DMS53 treated with DMSO at 0.1 percent for 48 hours (cell line): ENCODE measurements around the gene FZD8.

Experiments used
- DNase-seq: peaks from one replicate; lab custom pipeline; 2025; ENCODE audit not compliant: unreplicated experiment; lab: John Stamatoyannopoulos, UW

The FZD8 gene

DNA sequence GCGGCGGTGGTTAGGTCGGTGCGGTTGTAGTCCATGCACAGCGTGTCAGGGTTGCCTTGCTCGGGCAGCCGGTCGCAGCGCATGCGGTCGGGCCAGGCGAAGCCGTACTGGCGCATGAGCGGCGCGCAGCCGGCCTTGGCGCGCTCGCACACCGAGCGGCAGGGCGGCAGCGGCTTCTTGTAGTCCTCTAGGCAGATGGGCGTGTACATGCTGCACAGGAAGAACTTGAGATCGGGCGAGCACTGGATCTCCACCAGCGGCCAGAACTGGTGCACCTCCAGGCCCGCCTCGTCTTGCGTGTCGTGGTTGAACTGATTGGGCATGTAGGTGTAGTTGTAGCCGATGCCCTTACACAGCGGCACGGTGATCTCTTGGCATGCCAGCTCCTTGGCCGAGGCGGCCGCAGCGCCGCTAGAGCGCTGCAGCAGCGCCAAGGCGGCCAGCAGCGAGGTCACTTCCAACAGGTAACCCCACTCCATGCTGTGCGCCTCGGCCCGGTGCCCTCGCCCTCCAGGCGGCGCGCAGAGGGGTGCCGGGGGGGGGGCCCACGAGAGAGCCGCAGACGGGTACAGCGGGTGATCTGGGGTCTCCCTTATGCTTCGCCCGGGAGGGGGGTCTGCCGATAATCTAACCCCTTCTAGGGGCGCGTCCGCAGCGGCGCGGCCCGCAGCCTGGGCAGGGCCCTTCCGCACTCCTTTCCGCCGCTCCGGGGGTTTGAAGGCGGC, 983 bp downstream of the FZD8 start:
- no peak for DNase-seq

DNA sequence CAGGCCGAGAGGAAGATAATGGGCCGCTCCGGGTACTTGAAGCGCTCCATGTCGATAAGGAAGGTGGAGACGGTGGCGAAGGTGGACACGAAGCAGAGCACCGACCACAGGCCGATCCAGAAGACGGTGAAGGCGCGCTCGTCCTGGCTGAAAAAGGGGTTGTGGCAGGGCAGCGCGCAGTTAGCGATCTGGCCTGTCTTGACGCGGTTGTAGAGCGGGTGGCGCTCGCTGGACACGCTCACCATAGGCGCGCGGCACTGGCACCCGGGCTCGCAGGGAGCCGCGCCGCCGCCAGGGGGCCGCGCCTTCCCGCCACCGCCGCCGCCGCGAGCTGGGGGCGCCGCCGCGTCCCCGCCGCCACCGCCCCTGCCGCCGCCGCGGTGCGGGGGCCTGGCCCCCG, 1.6 kb downstream of the FZD8 start:
- DNase-seq, result no peak

DNA sequence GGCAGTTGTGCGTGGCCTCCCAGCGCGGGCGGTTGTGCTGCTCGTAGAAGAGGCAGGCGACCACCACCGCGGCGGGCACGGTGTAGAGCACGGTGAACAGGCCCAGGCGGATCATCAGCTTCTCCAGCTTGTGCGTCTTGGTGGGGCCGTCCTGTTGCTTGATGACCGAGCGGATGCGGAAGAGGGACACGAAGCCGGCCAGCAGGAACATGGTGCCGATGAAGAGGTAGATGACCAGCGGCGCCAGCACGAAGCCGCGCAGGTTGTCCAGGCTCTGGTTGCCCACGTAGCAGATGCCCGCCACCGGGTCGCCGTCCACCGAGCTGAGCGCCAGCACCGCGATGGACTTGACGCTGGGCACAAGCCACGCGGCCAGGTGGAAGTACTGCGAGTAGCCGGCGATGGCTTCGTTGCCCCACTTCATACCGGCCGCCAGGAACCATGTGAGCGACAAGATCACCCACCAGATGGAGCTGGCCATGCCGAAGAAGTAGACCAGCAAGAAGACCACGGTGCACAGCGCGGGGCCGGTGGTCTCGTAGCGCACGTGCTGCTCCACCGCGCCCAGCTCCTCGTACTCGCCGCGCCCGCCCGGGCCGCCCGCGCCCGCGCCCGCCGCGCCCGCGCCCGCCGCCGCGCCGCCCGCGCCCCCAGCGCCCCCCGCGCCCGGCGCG, 2.2 kb downstream of the FZD8 start:
- DNase-seq, result no peak

DNA sequence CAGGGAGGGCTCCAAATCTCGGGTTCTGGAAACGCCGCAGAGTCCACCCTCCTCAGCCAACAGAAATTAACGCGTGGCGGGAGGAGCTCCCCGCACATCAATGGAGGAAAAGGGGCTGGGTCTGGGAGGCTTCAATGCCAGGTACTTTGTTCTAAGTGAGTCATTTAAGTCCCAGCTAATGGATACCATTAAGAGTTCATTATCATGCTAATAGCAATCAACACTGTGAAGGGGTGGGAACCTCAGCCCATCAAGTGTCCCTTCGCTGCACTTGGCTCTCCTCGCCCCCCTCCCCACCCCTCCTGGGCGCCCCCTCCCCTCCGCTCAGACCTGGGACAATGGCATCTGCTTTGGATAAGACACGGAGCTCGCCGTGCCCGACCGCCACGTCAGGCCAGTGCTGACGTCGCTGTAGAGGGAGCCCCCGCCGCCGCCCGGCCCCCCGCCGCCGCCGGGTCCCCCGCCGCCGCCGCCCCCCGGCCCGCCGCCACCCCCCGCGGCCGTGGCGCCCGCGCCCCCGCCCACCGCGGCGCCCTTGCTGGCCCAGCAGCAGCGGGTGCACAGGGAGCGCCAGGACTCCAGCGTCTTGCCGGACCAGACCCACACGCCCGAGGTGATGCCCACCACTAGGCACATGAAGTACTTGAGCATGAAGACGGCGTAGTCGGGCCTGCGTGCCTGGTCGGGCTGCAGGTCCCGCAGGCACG, 2.9 kb downstream of the FZD8 start:
- no peak for DNase-seq

DNA sequence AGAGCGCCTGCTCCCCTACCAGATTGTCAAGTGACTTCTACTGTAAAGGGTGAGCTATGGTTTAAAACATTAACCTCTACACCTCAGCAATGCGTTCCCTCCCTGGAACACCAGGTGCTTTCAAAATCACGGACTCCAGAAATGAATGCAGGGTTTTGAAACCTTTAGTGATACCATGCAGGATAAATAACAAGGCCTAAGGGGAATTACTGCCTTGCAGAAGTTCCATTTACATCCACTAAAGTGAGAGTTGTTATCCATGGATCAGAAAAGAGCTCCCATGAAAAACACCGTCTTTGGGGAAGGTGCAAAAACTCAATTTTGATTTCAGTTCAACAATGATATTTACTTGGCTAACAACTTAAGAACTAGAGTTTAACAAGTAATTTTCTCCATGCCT, 4.0 kb downstream of the FZD8 start:
- DNase-seq, result no peak

DNA sequence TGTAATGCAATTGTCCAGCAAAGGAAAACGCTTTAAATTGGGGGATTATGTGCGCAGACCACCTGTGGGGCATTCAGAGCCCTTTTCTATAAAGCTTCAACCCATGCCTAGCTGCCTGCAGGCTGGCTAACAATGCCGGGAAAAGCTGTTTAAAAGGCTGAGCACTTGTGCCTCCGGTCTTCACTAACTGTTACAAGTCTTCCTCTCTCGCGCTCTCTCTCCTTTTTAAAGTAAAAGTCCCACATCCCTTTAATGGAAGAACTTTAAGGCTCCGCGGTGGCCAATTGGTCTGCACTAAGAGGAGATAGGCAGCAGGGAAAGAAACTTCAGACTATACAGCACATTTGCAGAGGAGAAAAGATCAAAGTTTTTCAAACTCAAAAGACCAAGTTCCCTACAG, 4.6 kb downstream of the FZD8 start:
- no peak for DNase-seq

DNA sequence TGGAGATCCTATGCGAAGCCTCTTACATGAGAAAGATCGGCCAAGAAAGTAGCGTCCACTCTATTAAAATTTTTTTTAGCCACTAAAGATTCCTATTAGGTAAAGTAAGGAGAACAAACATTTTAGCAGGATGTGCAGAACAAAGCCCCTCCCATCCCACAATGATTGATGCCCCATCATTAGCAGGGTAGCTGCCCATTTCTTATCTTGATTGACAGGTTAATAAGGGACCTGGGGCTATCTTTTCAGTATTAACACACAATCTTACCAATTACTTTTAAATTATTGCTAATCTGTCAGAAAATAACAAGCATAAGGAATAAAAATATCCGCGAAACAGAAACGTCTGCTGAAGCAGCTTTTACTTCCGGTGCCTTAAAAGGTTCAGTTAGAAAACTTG, 5.1 kb downstream of the FZD8 start:
- no peak for DNase-seq

DNA sequence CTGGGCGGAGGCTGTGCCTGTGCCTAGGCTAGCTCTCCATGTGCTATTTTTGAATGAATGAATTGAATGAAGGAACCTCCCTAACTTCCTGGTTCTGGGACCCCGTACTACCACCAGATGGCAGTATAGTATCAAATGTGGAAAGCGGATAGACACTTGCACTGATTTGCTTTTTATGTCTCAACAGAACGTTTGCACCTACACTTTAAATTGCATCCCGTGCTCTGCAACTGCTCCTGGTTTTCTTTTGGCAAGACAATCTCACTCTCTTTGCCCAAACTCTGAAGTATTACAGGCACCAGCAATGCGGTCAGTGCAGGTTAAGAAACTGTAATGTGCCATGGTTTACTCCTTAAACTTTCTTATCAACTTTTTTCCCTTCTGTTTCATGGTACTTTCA, 6.5 kb downstream of the FZD8 start:
- peak; percentile 72 for DNase-seq

DNA sequence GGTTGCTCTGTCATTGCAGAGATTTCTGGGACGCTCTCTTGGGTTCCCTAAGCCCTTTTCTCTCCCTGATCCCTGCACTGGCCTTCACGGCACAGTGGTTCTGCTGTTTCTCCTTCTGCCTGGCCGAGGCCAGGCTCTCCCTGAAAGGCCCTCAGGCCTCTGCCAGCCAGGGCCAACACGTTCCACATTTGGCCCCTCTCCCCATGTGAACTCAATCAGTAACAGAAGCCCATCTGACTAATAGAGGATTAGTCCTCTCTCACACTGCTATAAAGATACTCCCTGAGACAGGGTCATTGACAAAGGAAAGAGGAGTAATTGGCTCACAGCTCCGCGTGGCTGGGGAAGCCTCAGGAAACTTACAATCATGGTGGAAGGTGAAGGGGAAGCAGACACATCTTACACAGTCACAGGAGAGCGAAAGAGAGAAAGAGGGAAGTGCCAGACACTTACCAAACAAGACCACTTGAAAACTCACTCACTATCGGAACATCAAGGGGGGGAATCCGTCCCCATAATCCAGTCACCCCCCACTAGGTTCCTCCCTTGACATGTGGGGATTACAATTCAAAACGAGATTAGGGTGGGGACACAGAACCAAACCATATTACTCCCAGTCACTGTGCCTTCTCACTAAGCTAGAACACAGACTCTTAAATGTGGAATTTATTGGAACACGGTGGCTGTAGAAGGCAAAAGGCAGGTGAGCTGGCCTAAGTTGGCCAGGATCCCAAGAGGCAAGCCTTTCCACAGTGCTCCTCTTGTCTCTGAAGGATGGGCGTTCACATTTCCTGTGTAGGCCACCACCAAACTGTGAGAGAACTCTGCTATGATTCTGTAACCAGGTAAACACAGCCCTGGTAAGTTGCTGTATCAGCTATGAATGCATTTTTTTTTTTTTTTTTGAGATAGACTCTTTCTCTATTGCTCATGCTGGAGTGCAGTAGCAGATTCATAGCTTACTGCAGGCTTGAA, 8.8 kb downstream of the FZD8 start:
- DNase-seq, result no peak

DNA sequence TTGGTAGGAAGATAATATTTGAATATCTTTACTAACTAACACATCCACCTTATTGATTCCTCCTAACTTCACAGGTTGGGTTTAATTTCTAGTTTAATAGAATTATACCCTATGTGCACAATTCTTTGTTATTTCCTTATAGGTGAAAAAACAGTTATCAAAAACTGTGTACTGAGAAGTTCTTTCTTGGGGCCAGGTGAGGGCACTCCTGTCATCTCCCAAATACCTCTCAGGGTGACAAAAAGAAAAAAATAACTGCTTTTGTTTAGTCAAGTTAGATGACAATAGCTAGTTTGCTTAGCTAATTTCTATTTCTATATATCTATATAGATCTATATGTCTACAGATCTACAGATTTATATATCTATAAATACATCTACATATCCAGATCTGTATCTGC, 10.1 kb downstream of the FZD8 start:
- no peak for DNase-seq

DNA sequence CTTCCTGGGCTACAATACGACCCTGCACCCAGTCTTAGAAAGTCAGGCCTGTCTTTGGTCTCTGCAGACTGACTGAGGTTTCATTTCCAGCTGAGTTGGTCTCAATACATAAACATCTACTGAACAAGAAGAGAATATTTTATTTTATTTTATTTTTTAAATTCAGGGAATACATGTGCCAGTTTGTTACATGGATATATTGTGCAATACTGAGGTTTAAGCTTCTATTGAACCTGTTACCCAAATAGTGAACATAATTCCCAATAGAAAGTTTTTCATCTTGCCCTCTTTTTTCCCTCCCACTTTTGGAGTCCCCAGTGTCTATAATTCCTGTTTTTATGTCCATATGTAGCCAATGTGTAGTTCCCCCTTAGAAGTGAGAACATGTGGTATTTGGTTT, 10.7 kb downstream of the FZD8 start:
- no peak for DNase-seq

DNA sequence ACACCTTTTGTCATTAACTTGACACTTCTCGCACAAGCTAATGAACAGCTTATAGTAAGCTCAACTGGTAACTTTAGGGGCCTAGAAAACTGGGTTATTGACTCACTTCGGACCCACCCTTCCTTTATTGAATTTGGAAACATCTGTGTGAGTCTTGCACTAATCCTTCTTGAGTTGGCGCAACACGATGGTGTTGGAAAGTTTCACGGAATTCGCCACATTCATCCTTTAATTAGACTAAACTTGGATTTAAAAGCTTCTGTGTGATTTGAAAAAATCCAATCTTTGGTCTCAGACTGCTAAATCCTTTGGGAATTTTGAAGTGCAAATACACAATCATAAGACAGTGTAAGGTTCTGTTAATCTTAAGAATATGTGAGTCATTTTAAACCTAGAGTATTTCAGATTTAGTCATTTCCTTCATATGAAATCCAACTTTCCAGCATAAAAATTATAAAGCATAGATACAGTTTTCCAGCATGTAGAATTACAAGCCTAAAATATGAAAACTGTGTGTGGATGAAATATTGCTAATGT, 15.1 kb downstream of the FZD8 start:
- DNase-seq, result no peak

DNA sequence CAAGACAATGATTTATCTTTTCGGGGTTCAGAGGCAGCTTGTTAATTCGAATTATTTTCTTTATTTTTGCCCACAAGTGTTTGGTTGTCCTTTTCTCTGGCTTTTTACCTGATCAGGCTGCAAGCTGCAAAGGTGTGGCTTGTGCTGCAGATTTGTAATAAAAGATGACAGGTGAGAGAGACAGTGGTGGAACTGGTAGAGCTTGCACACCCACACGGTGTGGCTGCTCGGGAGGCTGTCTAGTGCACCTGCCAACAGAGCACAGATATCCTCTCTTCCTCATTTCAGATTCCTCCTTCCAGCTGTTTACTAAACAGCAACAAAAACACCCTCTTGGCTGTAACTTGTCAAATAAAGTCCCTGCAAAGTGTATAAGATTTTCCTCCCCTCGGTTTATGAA, 27.8 kb downstream of the FZD8 start:
- no peak for DNase-seq

DNA sequence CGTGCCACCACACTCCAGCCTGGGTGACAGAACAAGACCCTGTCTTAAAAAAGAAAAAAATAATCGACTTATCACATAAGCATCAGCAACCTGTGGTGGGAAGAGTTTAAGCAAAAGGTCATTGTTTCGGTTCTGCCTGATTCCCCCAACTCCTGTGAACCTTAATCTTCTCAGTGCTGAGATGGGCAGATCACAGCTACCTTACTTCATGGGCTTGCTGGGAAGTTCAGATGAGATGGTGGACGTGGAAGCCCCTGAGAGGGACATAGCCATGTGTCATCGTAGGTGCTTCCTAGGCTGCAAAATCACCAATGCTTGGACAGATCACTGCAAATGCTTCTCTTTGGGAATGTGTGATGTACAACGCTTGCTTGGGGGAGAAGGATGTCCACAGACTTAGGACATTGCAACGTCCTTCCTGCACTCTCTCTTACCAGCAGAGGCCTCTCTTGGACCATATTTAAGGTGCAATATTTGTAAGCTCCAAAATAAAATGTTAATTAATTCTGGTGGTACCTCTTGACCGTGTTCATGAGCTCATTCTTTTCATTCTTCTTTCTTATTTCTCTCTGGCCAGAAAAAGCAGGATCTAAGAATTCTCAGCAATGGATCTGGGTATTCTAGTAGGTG, 28.4 kb downstream of the FZD8 start:
- DNase-seq, result no peak

DNA sequence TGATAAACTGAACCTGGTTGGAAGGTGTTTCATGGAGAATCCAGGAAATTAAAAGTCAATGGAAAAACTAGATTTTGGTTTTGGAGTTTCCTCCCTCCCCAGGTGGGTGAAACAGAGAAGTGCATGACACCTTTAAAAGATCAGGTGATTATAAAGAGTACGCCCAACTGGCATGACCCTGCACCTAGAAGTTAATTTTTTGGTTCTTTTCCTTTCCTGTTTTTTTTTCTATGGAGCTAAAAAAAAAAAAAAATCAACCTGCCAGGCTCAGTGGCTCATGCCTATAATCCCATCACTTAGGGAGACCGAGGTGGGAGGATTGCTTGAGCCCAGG, 29.0 kb downstream of the FZD8 start:
- DNase-seq, result no peak

DNA sequence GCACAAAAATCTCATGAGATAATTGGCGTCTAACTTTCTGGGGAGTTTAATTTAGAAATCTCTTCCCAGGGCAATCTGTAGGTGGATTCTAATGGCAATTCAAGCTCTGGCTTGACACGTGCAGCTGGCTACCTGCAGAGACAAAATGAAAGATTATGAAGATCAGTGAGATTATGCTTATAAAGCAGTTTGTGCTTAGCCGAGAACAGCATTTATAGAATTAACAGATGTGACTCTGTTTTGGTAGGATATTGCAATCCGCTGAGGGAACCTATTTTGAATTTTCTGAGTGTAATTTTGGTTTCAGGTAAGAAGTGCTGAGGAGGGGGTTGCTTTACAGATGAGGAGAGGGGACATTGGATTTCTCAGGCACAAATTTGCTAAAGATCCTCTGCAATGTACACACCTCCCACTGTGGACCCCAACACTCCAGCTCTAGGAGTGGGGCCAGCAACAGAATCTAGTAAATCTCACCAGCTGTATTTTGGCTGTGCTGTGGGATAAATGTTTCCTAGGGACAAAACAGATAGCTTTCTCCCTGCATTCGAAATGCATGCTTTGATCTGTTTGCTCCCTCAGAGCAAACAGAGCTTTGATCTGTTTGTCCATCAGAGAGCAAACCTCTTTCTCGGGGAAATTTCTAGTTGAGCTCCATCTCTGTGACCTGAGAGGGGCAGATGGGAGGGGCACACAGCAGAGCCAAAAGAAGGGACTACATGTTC, 29.6 kb downstream of the FZD8 start:
- no peak for DNase-seq

DNA sequence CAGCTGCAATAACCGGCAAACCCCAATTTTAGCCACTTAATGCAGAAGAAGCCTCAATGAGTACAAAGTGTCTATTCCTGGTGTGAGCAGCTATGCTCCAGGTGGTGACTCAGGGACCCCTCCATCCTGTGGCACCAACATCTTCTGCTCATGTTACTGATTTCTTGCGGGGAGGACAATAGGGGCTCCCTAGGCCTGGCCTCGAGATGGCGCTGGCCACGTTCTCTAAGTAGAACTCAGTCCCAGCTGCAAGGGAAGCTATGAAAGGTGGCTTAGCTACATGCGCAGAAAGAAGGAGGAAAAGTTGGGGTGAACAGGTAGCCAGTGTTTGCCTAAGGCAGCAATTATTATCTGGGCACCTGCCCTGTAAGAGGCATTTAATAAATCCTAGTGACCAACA, 30.3 kb downstream of the FZD8 start:
- DNase-seq, result no peak

DNA sequence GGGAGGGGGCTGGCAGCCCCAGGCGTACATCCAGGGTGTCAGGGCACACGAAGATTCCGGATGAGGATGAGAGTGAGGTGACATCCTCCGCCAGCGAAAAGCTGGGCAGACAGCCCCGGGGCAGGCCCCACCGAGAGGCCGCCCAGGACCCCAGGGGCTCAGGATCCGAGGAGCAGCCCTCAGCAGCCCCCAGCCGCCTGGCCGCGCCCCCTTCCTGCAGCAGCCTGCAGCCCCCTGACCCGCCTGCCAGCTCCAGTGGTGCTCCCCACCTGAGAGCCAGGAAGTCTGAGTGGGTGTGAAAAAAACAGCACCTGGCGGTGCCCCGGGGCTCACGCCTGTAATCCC, 33.8 kb downstream of the FZD8 start:
- no peak for DNase-seq

DNA sequence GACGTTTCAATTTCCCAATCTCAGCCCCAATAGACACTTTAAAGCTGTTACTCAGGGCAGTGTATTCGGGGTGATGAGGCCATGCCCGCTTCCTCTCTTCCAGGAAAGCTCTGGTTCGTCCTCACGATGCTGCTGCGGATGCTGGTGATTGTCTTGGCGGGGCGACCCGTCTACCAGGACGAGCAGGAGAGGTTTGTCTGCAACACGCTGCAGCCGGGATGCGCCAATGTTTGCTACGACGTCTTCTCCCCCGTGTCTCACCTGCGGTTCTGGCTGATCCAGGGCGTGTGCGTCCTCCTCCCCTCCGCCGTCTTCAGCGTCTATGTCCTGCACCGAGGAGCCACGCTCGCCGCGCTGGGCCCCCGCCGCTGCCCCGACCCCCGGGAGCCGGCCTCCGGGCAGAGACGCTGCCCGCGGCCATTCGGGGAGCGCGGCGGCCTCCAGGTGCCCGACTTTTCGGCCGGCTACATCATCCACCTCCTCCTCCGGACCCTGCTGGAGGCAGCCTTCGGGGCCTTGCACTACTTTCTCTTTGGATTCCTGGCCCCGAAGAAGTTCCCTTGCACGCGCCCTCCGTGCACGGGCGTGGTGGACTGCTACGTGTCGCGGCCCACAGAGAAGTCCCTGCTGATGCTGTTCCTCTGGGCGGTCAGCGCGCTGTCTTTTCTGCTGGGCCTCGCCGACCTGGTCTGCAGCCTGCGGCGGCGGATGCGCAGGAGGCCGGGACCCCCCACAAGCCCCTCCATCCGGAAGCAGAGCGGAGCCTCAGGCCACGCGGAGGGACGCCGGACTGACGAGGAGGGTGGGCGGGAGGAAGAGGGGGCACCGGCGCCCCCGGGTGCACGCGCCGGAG, 34.4 kb downstream of the FZD8 start:
- DNase-seq, result no peak
